RPMI8226 (cell line): Measurements from ENCODE around the gene BTBD3.

Source experiments
- DNase-seq: peaks from one replicate; pipeline ENCODE4 v3.0.0-alpha.2; 2015

The BTBD3 gene

GRCh38 chr20:11918391-11918845, 725 bp downstream of the BTBD3 start:
- DNase-seq: no peak

GRCh38 chr20:11918981-11919380, 1.3 kb downstream of the BTBD3 start:
- peak; percentile 70 for DNase-seq

- peak; percentile 39 for DNase-seq
Measured at GRCh38 chr20:11919581-11919980, 1.9 kb downstream of the BTBD3 start.

GRCh38 chr20:11920083-11920482, 2.4 kb downstream of the BTBD3 start:
- DNase-seq: no peak

GRCh38 chr20:11921321-11921720, 3.6 kb downstream of the BTBD3 start:
- DNase-seq: peak; percentile 49

GRCh38 chr20:11922561-11922960, 4.9 kb downstream of the BTBD3 start:
- DNase-seq: no peak

GRCh38 chr20:11924923-11925322, 7.2 kb downstream of the BTBD3 start:
- DNase-seq: no peak

- no peak for DNase-seq
Measured at GRCh38 chr20:11926292-11926998, 8.8 kb downstream of the BTBD3 start.

GRCh38 chr20:11929947-11930346, 12.3 kb downstream of the BTBD3 start:
- DNase-seq: no peak

- no peak for DNase-seq
Measured at GRCh38 chr20:11935212-11936154, 17.8 kb downstream of the BTBD3 start.

- no peak for DNase-seq
Measured at GRCh38 chr20:11936157-11936556, 18.5 kb downstream of the BTBD3 start.

- DNase-seq: no peak
Measured at GRCh38 chr20:11937230-11937629, 19.5 kb downstream of the BTBD3 start.

- no peak for DNase-seq
Measured at GRCh38 chr20:11941593-11942246, 24.0 kb downstream of the BTBD3 start.

- no peak for DNase-seq
Measured at GRCh38 chr20:11943778-11944177, 26.1 kb downstream of the BTBD3 start.

GRCh38 chr20:11948806-11949205, 31.1 kb downstream of the BTBD3 start:
- no peak for DNase-seq

GRCh38 chr20:11949711-11950110, 32.0 kb downstream of the BTBD3 start:
- no peak for DNase-seq

- no peak for DNase-seq
Measured at GRCh38 chr20:11951696-11952095, 34.0 kb downstream of the BTBD3 start.

GRCh38 chr20:11952639-11953038, 34.9 kb downstream of the BTBD3 start:
- DNase-seq: no peak

- peak; percentile 30 for DNase-seq
Measured at GRCh38 chr20:11957911-11958310, 40.2 kb downstream of the BTBD3 start.

- DNase-seq: no peak
Measured at GRCh38 chr20:11958855-11959254, 41.2 kb downstream of the BTBD3 start.

GRCh38 chr20:11965602-11966001, 47.9 kb downstream of the BTBD3 start:
- no peak for DNase-seq

- no peak for DNase-seq
Measured at GRCh38 chr20:11966186-11966585, 48.5 kb downstream of the BTBD3 start.

GRCh38 chr20:11970243-11970836, 52.6 kb downstream of the BTBD3 start:
- DNase-seq: no peak
